IPS-18c (cell line): Measurements from ENCODE around the gene SPEF2.

Experiments
- H3K4me3 ChIP-seq: 2 replicates; pipeline ENCODE4 v1.7.0; 2013; ENCODE audit warnings: low read depth, mild to moderate bottlenecking, low read length, moderate library complexity; ENCODE audit not compliant: insufficient read depth
- H3K9me3 ChIP-seq: one replicate; pipeline ENCODE4 v1.6.1; 2013; ENCODE audit warnings: mild to moderate bottlenecking, low read length, moderate library complexity; ENCODE audit not compliant: control insufficient read depth, insufficient read depth

Gene SPEF2

GRCh38 chr5:35679357-35679756 lies 61.7 kb downstream of the SPEF2 start:
- H3K9me3 ChIP-seq: no peaks in the 10 kb centered on the region
- no peak overlapping the region for H3K4me3 ChIP-seq

DNA sequence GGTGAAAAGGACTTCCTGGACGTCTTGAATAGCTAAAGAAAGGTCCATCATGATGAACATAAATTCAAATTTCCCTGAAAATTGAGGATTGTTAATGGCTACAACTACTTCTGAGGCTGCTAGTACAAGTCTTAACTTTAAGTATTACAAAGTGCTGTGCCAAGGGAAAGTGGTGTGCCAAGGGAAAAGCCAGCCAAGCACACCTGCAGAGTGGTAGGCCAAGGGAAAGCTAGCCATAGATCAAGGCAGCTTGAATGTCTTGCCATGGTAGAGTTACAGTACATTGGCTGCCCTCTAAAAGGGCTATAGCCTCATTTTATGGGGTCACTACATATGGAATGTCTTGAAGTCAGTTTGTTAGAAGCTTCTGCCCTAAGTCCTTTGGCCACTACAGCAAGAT lies 64.2 kb downstream of the SPEF2 start:
- H3K9me3 ChIP-seq: no peaks in the 10 kb centered on the region

GRCh38 chr5:35683466-35683865 lies 65.8 kb downstream of the SPEF2 start:
- Histone ChIP-seq H3K4me3 (no peak overlapping the region), H3K9me3 (no peaks in the 10 kb centered on the region)

More for the DNA sequence above, 64.2 kb downstream of the SPEF2 start:
- H3K4me3 ChIP-seq: no peak overlapping the region

GRCh38 chr5:35685161-35685560 lies 67.5 kb downstream of the SPEF2 start:
- H3K9me3 ChIP-seq: no peaks in the 10 kb centered on the region
- H3K4me3 ChIP-seq: no peak overlapping the region

GRCh38 chr5:35687961-35688360 lies 70.3 kb downstream of the SPEF2 start:
- Histone ChIP-seq H3K9me3 (no peaks in the 10 kb centered on the region), H3K4me3 (no peak overlapping the region)

- no peak overlapping the region for H3K4me3 ChIP-seq
- no peaks in the 10 kb centered on the region for H3K9me3 ChIP-seq
Observed at GRCh38 chr5:35694481-35694880, 76.8 kb downstream of the SPEF2 start.

DNA sequence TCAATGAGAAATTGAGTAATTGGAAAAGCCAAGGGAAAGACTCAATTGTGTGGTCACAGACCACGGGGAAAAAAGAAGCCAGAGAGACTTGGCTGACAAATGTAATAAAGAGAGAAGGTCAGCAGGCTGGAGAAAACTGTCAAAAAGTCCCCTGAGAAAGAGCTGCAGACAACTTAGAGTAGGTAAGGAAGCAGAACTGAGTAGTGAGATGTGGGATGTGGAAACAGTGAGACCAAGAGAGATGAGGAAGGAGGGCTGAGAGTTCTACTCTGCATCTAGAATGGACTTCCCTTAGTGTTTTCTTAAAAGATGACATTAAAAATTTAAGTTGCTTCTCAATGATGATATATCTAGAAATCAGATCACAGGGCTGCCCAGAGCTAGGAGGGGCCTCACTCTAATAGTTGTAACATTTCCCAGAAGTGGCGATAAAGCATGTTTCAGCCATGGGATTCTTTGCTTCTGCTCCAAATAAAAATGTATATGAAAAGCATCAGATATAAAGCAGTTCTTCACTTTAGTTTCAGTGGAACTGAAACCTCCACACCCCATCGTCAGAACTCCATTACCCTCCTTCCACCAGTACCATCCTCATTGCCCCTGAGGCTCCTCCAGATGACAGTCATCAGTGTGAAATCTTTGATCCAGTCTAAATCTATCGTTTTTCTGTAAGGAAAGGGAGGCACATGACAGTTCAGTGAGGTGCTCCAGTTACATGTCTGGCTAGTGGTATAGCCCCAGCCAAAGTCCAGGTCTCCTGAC lies 80.6 kb downstream of the SPEF2 start:
- H3K9me3 ChIP-seq: no peaks in the 10 kb centered on the region
- H3K4me3 ChIP-seq: no peak overlapping the region

GRCh38 chr5:35707659-35708058 lies 90.0 kb downstream of the SPEF2 start:
- H3K4me3 ChIP-seq: no peak overlapping the region
- no peaks in the 10 kb centered on the region for H3K9me3 ChIP-seq

- H3K9me3 ChIP-seq: no peaks in the 10 kb centered on the region
Observed at GRCh38 chr5:35709688-35710087, 92.0 kb downstream of the SPEF2 start.

DNA sequence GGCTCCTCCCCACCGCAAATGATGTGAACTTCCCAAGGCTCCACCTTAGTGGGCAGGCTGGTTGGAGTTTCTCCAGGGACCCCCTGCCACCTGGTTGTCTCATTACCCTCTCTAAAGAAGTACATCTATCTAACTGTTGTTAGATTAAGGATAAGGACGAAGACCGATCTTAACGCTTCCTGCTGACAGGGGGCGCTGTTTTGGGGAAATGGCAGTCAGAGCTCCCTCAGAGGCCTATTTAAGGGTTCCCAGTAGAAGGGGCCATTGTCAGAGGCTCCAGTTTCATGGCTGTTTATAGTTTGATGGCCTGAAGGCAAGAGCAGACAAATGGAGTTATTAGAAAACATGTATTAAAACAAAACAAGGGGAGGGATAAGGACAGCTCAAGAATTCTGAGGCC lies 100.1 kb downstream of the SPEF2 start:
- Histone ChIP-seq H3K9me3 (no peaks in the 10 kb centered on the region), H3K4me3 (no peak overlapping the region)

More at GRCh38 chr5:35709688-35710087, 92.0 kb downstream of the SPEF2 start:
- no peak overlapping the region for H3K4me3 ChIP-seq

- H3K4me3 ChIP-seq: no peak overlapping the region
Observed at GRCh38 chr5:35735718-35736117, 118.1 kb downstream of the SPEF2 start.

GRCh38 chr5:35736280-35736679 lies 118.6 kb downstream of the SPEF2 start:
- Histone ChIP-seq H3K4me3 (no peak overlapping the region), H3K9me3 (no peaks in the 10 kb centered on the region)

More at GRCh38 chr5:35735718-35736117, 118.1 kb downstream of the SPEF2 start:
- H3K9me3 ChIP-seq: no peaks in the 10 kb centered on the region

GRCh38 chr5:35741126-35741716 lies 123.6 kb downstream of the SPEF2 start:
- Histone ChIP-seq H3K9me3 (no peaks in the 10 kb centered on the region), H3K4me3 (no peak overlapping the region)

- H3K9me3 ChIP-seq: no peaks in the 10 kb centered on the region
Observed at GRCh38 chr5:35741971-35742370, 124.3 kb downstream of the SPEF2 start.

GRCh38 chr5:35743644-35744043 lies 126.0 kb downstream of the SPEF2 start:
- Histone ChIP-seq H3K9me3 (no peaks in the 10 kb centered on the region), H3K4me3 (no peak overlapping the region)

More at GRCh38 chr5:35741971-35742370, 124.3 kb downstream of the SPEF2 start:
- no peak overlapping the region for H3K4me3 ChIP-seq

GRCh38 chr5:35745193-35745592 lies 127.5 kb downstream of the SPEF2 start:
- H3K4me3 ChIP-seq: no peak overlapping the region
- H3K9me3 ChIP-seq: no peaks in the 10 kb centered on the region

DNA sequence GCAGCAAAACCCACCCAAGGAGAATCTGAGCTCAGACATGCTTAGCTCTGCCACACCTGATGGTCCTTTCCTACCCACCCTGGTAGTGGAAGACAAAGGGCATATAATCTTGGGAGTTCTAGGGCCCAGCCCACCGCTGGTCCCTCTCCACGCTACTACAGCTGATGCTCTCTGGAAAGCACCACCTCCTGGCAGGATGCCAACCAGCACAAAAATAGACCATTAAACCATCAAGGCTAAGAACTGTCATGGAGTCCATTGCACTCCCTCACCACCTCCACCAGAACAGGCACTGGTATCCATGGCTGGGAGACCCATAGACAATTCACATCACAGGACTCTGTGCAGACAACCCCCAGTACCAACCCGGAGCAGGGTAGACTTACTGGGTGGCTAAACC lies 128.0 kb downstream of the SPEF2 start:
- H3K4me3 ChIP-seq: no peak overlapping the region
- H3K9me3 ChIP-seq: no peaks in the 10 kb centered on the region

DNA sequence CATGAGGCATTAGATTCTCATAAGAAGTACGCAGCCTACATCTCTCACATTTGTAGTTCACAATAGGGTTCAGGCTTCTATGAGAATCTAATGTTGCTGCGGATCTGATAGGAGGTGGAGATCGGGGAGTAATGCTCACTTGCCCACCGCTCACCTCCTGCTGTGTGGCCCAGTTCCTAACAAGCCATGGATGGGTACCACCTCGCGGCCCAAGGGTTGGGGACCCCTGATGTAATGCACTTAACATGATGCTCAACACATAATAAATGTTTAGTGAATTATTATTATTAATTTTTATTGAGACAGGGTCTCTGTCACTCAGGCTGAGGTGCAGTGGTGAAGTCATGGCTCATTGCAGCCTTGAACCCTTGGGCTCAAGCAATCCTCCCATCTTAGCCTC lies 134.3 kb downstream of the SPEF2 start:
- no peaks in the 10 kb centered on the region for H3K9me3 ChIP-seq
- no peak overlapping the region for H3K4me3 ChIP-seq
